Measurements from ENCODE around the gene FZR1. TPM values are rescaled to one million over a fixed set of nuclear protein-coding genes. Genes with fewer than 3 reads are reported as not detected.
A peak's percentile ranks its signal among the peaks of the same experiment; 100 is the strongest.

FZR1 gene
- 10 to 100 TPM; 45.1 to 72.5 (median 59.0) TPM for polyA plus RNA-seq (ENCODE audit: insufficient read length in 4 of 4)

DNA sequence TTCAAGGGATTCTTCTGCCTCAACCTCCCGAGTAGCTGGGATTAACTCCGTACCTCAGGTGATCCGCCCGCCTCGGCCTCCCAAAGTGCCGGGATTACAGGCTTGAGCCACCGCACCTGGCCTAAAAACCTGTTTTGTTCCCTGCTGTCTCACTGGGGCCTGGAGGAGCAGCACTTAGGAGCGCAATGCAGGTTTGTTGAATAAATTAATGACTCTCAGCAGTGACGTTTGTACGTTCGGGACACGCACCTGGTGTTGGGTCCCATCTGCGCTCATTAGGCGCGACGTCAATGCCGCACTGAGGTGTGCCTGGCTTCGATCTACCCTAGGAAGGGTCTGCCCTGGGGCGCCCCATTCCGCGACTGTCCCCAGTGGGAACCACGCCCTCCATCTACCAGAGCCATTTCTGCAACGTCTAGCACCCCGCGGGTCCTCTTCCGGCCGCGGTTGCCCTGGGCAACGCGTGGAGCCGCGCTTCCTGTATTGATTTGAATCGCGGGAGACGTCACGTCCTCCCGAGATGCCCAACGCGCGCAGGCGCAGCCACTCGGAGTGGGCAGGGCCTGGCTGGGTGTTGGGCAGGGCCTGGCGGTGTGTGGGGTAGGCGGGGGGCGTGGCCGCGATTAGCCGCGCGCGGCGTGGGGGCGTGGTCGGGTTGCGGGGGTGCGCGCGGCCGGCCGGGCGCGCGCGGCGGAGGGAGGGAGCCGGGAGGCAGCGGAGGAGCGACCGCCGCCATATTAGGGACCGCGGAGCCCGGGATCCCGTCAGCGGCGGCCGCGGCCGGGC, at the start of gene FZR1:
Gene FZR1 (plus strand): TSS at position 714 of the 786 bp plus-strand sequence. CDS start 16,679 bp downstream, outside the sequence.
- DNase-seq (ENCODE audit: low read depth in 4 of 4, low spot score in 2 of 4), result peak; percentile 86 to 97 (median 94)

DNA sequence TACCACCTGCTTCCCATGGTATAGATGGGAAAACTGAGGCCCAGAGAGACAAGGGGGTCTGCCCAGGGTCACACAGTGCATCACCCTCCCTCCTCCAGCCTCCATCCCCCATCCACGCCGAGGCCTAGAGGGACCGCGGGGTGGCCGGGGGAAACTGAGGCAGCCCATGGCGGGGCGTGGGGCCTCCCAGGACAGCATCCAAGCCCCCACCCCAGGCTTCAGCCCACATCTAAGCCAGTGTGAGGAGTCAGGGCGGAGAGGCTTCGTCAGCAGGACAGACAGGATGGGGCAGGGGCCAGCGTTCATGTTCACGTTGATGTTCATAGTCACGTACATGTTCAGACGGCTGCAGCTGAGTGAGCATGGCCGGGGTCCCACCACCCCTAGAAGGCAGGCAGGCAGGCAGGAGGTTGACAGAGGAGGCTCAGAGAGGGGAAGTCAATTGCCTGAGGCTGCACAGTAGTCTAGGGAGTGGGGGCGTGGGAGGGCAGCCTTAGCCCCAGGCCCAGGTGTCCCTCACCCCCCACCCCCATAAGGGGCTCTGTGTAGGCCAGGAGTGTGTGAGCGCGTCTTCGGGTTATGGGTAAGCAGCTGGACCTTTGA, 49.1 kb upstream of the FZR1 start:
- DNase-seq (ENCODE audit: low read depth in 4 of 4, low spot score in 2 of 4), result no peak

DNA sequence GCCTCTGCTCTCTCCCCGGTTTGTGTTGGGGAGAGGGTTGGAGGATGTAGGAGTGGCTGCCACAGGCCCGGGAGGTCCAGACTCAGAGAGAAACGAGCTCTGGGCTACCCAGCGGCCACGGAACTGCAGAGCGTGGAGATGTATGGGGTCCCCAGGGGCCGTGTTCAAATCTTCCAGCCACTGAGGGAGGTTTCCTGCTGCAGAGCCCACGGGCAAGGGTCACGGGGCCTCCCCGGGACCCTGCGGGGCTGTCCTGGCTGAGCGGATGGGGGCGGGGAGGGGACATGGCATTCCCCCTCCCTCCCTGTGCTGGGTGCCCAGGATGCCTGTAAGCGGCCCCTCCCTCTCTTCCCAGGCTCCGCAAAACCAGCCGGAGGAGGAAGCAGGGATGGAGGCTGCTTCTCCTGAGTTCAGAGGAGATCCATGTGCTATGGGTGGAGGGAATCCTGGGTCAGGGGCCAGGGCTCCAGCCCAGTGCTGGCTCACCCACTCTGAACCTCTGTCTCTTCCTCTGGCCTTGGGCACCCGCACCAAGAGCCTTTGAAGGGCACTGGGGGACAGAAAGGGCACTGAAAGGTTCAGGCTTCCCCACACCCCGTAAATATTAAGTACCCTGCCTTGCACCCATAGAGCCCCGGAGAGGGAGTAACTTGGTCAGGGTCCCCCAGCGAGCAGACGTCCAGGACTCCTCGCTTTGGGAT, 48.4 kb upstream of the FZR1 start:
- no peak for DNase-seq (ENCODE audit: low read depth in 4 of 4, low spot score in 2 of 4)

DNA sequence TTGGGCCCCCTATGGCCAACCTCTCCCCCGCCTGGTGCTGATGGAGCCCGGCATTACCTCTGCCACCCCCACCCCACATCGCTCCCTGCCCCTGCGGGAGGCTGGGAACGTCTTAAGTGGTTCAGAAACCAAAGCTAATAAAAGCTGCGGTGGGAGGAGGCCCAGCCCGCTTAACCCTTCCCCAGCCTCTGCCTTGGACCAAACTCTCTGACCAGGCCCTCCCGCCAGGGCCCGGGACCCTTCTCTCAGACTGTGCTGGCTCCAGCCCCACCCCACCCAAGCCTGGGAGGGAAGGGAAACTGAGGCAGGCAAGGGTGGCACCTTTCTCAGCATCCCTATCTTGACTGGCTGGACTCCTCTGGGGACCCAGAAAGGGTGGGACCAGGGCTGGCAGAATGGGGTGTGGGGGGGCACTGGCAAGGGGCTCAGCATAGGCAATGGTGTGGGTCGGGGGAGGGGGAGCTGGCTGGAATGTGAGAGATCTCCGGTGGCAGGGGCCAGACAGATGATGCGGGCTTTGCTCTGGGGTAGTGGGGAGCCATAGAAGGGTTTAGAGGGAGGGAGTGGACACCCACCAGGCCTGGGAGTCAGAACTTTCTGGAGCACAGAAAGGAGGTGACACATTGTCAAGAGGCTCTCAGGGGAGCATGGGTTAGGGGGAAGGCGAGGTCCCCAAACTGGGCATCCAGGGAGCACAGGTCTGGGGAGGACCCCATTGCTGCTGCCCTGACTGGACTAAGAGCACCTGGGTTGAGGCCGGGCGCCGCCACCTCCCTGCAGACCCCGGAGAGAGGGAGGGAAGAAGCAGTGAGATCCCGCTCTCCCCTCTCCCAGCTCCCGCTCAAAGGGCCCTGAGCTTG, 47.7 kb upstream of the FZR1 start:
- DNase-seq (ENCODE audit: low read depth in 4 of 4, low spot score in 2 of 4), result no peak

DNA sequence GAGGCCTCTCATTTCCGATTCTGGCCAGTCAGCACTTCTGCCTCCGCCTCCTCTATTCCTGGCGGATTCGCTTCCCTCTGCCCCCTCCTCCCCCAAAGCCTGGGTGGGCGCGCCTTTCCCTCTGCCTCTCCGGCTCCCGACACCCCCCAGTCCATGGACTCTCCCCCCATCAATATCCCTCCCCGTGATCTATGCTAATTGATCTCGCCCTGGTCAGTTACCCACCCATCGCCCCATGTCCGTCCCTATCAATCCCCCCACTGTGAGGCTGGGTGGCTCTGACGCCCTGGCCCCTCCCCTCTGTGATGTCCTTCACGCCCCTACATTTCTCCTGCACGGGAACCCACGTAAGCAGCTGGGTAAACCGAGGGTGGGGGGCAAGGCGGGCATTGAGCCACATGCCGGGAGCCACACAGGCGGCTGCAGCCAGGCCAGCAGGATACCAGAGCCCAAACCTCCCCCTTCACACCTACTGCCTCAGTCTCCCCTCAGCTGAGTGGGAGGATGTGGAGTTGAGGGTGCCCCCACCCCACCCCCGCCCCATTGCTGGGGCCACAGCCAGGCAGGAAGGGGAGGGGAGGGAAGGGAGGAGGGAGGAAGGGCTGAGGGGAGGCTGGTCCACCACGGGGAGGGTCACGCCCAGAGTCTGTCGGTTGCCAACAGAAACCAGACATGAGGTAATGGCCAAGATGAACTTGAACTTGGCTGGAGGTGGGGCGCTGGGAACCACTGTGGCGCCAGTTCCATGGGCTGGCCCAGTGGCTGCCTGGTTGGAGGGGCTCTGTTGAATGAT, 46.8 kb upstream of the FZR1 start:
- peak in 2 of 4 donors; percentile 63 to 87 for DNase-seq (ENCODE audit: low read depth in 4 of 4, low spot score in 2 of 4)

DNA sequence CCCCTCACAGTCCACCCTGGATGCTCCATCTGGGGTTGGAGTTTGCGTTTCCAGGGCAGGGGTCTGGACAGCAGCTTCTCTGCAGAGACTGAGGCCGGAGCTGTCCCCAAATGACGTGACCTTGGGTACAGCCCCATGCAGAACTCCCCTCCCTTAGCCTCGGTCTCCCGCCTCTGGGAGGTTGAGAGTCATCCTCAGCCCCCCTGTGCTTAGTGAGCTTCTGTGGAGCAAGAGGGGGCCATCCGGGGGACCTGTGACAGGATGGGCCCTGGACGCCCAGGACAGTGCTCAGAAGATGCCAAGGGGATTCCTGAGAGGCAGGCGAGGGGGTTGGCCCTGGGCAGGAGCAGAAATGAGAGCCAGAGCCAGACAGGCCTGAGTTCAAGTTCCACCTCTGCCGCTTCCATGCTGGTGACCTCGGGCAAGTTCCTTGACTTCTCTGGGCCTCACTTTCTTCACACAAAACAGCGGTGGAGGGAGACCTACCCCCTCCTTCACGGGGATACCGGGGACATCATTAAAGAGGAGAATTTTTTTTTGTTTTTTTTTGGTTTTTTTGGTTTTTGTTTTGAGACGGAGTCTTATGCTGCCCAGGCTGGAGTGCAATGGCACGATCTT, 46.0 kb upstream of the FZR1 start:
- no peak for DNase-seq (ENCODE audit: low read depth in 4 of 4, low spot score in 2 of 4)

DNA sequence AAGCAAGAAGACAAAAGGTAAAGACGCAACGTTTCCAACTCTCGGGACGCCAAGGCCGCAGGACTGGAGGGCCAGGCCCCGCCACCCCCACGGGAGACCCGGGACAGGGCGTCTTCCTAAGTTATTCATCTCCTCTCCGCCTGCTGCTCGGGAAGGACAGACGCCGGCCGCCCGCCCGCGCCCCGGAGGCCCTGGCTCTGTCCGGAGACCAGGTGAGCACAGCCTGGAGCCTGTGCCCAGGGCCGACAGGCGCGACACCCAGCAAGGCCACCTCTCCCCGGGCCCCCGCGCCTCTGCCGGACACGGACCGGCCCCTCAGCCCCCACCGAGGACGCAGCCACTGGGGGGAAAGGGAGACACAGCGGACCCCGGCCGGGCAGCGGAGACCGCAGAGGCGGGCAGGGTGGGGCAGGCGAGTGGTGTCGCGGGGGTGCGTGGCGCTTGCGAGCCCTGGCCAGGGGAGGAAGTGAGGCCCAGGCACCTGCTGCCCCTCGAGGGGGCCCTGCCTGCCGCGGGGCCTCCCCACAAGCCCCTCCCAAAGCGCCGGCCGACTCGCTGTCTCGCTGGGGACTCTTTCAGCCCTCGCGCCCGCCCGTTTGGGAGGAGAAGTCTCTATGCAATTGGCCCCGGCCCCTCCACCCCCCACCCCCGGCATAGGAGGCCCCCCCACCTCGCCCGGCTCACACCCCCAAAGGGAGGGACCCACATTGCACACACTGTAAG, 43.0 kb upstream of the FZR1 start:
- no peak for DNase-seq (ENCODE audit: low read depth in 4 of 4, low spot score in 2 of 4)

DNA sequence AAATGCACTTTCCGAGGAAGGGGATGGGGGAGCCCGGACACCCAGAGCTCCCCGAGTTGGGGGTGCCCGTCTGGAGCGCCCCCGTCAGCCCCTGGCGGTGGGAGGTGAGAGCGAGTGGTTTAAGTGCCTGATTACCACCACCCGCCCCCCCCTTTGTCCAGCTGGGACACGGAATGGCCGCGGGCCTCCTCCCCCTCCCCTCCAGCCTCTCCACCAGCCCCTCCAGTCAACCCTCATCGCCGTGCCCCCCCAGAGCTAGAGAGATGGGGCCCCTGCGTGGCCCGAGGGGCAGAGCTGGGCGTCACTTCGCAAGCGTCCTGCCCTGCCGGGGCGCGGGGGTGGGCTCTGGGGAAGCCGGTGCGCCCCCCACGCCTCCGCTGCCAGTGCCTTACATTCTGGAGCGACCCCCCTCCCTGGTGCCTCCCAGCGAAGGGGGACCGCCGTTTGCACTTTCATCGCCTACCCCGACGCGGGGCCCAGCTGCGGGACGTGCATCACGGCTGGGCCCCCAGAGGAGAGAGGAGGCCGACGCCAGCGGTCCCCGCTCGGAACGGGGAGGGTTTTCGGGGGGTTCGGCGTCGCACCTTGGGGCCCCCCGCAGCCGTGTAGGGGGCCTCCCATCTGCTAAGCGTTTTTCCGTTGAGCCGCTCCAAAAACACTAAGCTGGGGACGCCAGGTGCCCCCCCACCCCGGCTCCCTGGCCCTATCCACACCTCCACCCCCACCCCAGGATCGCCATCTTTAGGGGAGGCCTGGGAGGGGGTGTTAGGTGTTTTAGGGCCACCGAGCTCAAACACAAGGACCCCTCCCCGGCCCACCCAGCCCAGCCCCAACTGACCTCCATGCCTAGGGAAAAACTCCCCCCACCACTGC, 42.2 kb upstream of the FZR1 start:
- no peak for DNase-seq (ENCODE audit: low read depth in 4 of 4, low spot score in 2 of 4)

DNA sequence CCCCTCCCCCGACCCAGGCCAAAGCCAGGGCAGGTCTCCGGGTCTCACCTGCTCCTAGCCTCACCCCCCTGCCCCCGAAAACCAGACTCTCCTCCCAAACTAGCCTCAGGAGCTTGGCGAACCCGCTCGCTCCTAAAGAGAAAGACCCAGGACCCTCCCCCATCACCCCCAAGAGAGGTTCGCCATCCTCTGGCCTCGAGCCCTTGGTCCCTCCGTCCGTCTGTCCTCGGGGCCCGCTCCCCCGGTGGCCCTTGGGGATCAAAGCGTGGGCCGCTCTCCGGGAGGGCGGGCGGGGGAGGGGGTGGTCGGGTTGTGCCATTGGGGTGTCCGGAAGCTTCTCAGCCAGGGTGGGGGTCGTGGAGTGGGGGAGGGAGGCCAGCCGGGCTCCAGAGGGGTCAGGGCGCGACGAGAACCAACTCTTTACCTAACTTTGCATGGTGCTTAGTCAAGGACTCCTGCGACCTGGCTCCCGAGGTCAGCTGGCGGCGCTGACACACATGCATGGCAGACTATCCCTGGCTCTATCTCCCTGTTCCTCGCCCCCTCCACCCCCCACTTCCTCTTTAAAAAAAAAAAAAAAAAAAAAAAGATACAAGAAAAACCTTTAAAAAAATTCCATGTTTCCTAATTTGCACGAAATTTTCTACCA, 41.4 kb upstream of the FZR1 start:
- DNase-seq (ENCODE audit: low read depth in 4 of 4, low spot score in 2 of 4), result no peak

DNA sequence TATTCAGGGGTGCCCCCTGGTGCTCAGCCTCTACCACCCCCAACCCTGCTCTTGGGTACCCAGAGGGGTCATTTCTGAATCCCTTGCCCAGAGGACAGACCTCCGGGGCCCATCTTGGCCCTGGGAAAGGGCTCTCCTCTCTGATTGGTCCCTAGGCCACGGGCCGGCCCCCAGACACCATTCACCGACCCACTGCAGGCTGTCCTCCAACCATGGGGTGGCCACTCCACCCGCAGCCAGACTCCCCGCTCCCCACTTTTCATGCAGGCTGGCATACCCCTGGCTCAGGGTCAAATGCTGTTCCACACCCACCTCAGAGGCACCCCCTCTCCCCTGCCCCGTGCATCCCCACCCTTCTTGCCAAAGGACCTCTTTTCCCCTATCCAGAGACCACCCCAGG, 40.6 kb upstream of the FZR1 start:
- DNase-seq (ENCODE audit: low read depth in 4 of 4, low spot score in 2 of 4), result no peak

DNA sequence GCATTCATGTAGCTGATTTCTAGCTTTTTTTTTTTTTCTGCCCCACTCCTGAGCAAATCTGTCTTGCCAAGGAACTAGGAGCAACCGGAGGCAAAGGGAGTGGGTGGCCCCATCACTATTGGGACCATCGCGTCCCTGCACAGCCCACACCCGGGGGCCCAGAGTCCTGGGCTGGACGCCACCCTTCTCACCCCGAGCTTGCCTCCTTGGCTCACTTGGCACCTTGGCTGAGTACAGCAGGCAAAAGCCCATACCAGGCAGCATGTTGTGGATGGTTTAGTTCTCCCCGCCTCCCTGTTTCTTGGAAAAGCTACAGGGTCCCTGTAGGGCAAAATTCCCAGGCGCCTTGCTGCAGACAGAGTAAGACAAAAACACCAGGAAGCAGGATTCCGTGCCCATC, 39.5 kb upstream of the FZR1 start:
- DNase-seq (ENCODE audit: low read depth in 4 of 4, low spot score in 2 of 4), result no peak

DNA sequence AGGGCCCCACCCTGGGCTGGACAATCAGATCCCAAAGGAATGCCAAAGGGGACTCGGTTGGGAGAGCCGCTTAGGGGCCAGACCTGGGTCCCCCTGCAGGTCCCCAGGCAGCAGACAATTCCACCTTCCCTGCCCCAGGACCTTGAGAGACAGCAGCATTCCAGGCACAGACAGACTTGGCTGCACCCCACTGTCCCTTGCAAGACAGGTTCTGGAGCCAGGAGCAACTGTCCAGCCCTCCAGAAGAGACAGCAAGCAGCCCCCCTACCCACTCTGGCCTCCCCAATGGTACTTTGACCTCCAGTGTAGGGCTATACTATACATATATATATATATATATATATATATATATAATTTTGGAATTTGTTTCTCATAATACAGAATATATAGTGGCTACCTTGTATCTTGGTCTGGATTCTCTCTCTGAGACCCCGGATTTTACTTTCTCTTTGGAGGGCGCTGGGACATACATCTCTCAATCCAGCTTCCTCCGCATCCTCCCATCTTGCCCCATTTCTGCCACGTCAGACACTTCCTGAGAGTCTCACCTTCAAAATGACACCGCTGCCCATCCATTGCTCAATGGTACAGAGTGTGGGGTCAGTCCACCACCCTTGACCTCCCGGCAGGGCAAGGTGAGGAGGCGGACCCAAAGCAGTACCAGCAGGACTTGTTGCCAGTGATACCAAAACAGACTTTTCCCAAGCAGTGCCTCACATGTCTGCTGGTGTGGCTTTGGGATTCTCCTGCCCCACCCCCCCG, 38.5 kb upstream of the FZR1 start:
- no peak for DNase-seq (ENCODE audit: low read depth in 4 of 4, low spot score in 2 of 4)

DNA sequence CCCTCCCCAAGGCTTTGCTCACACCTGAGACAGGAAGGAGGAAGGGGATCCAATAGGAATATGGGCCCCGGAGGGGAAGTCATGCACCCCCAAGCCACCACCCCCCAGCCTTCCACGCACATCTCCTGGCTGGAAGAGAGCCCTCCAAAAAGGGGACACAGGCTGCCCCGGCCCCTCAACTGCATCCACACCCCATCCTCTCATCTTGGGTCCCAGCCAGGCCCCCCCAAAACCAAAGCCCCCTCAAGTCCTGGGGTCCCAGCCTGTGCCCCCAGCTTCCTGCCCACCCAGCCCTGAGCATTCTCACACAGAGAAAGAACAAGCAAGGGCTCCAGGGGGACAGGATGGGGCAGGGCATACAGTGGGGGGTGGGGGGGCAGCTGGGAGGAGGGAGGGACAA, 37.9 kb upstream of the FZR1 start:
- no peak for DNase-seq (ENCODE audit: low read depth in 4 of 4, low spot score in 2 of 4)

DNA sequence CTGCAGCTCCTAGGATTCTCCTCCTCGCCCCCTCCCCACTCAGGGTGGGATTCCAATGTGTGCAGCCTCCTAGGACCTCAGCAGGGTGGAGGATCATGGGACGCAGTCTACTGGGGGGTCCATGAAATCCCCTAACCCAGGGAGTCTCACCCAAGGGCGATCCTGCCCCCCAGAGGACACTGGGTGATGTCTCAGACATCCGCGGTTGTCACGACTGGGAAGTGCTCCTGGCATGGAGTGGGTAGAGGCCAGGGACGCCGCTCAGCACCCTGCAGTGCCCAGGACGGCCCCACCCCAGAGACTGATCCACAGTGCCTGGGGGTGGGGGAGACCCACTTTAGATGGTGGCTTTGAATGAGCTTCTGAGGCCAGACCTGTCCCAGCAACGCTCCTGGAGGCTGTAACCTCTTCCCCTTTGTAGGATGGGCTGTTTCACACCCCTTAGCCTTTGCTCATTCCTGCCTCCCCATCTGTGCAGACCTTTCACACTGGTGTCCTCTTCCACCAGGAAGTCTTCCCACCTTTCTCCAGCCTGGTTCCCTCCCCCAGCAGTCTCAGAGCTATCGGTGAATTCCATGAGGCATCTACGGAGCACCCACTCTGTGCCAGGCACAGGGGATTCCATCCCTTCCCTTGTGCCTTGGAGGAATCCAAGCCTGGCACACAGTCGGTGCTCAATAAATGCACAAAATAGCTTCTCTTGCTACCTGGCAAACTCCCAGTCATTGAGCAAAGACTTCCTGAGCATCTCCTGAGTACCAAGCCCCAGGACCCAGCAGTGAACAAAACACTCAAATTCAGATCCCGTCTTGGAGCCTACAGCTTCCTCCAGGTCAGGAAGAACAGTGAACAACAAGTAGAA, 36.2 kb upstream of the FZR1 start:
- DNase-seq (ENCODE audit: low read depth in 4 of 4, low spot score in 2 of 4), result no peak

DNA sequence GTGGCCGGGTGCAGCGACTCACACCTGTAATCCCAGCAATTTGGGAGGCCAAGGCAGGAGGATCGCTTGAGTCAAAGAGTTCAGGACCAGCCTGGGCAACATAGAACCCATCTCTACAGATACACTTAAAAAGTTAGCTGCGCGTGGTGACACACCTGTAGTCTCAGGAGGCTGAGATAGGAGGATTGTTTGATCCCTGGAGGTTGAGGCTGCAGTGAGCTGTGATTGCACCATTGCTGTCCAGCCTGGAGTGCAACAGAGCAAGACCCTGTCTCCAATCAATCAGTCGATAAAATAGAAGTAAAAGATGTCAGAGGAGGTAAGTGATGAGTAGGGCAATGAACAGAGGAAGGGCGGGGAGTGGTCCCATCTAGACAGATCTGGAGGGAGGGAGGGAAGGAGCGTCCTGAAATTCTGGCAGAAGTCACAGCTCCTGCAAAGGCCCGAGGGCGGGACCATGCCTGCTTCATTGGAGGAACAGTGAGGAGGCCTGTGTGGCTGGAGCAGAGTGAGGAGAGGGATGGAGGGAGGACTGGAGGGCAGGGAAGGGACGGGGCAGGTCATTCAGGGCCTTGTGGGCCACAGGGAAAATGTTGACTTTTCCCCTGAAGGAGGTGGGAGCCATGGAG, 35.5 kb upstream of the FZR1 start:
- no peak for DNase-seq (ENCODE audit: low read depth in 4 of 4, low spot score in 2 of 4)
